Measurements from ENCODE around the gene ETS1.
A peak's percentile ranks its signal among the peaks of the same experiment; 100 is the strongest.

The ETS1 gene

GRCh38 chr11:128421577-128422330, 165.6 kb downstream of the ETS1 start:
- DNase-seq, result peak; percentile 29

DNA sequence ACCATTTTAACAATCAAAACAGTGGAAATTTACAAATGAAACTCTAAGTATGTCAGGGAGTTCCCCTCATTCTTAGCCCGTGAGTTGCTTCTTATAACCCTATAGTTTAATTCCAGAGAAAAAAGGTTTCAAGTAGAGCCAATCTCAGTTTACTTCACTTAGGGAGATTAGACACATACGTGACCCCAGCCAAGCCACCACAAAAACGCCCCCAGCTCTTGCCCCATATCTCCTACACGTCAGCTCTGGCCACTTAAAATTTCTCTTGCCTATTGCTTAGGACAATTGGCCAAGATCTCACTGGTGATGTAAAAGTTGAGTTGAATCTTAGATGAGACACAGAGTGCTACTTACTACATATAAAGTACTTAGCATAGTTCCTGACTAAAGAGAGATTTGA, 166.4 kb downstream of the ETS1 start:
- peak; percentile 90 for DNase-seq

DNA sequence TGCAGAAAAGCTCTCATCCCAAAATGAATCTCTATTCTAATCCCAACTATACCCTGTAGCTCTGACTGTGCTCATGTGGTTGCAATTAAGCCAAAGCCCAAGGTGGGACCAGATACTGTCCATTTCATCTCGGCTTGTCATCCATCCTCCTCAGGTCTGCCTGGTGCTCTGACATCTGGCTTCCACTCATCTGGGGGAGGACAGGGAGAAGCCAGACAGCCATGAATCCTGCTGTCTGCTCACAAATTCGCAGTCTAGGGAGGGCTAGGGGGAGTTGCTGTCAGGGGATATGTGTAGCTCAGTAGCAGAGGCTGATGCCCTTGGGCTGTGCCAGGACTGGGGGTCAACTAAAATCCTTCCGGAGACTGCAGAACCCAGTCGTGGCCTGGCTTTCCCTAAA, 167.1 kb downstream of the ETS1 start:
- DNase-seq, result no peak

DNA sequence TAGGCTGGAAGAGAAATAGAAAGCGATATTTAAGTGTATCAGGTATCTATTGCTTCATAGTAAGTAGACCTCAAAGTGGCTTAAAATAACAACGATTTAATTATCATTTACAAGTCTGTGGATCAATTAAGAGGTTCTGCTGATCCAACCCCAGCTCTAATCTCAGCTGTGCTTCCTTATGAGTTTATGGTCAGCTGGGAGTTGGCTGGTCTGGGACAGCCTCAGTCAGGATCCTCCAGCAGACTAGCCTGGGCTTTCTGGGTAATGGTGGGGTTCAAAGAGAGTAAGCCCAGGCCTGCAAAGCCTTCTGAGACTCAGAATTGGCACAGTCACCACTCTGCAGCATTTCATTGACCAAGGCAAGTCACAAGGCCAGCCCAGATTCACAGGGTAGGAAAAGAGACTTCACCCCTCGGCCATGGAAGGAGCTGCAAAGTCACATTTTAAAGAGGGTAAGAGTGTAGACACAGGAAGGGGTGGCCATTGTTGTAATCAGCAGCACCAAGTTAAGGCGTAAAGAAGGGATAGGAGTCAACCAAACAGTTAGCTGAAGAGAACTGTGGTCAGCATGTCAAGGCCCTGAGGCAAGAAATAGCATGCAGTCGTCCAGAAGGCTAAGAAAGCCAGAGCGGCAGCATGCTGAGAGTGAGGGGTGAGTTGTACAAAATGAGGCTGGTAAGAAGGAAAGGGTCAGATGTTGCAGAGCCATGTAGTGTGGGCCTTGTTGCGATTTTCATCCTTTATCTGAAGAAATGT, 168.2 kb downstream of the ETS1 start:
- DNase-seq, result no peak

- DNase-seq, result peak; percentile 68
Measured at GRCh38 chr11:128417607-128418324, 169.6 kb downstream of the ETS1 start.

DNA sequence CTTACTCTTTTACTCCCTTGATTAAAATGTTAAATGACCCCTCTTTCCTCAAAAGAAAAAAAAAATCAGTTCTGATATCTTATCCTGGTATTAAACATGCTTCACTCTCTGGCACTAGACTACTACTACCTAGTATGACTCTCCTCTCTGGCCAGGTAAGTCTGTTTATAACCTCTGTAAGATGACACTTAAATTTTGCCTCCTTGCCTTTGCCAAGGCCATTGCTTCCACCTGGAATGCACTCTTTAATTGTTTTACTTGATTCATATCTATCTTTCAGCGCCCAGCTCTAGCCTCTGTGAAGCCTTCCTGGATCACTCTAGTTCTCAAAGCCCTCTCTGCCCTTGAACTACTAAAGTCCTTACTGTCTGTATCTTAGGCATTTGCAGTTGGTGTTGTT, 170.4 kb downstream of the ETS1 start:
- no peak for DNase-seq

DNA sequence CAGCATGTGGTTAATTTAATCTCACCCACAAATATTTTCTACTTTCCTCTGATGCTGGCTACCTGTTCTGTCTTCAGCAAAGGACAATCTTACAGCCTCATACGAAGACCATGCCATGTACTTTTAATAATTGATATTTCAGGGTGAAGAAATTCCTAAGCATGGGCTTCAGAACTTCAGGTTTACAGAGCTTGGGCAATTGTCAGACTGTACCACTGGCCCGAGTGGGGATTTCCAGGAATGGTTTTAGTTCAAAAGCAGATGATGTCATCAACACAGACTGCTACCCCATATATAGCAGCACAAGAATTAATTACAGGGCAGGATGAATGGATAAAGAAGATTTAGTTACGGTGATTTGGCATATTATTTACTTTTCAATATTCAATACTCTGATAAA, 171.8 kb downstream of the ETS1 start:
- DNase-seq, result no peak

GRCh38 chr11:128412847-128413791, 174.2 kb downstream of the ETS1 start:
- no peak for DNase-seq

- no peak for DNase-seq
Measured at GRCh38 chr11:128411812-128412211, 175.5 kb downstream of the ETS1 start.

GRCh38 chr11:128411150-128411549, 176.2 kb downstream of the ETS1 start:
- no peak for DNase-seq

GRCh38 chr11:128409476-128409875, 177.9 kb downstream of the ETS1 start:
- DNase-seq, result peak; percentile 29
